H1 (cell line): ENCODE data around the gene GGT5. TPM values are rescaled to one million over a fixed set of nuclear protein-coding genes. Genes with fewer than 3 reads are reported as not detected.

Experiments used
- CTCF ChIA-PET: fragments of 300-600 bp; sonication (Branson Sonifier 250); formaldehyde crosslinking; loops from one replicate; lab custom pipeline; 2021; ENCODE audit not compliant: partially characterized antibody; lab: Charles Lee
- POLR2A ChIA-PET: fragments of 300-600 bp; sonication (Branson Sonifier 250); formaldehyde crosslinking; loops from one replicate; lab custom pipeline; 2021; ENCODE audit warnings: inconsistent platforms; ENCODE audit not compliant: partially characterized antibody; lab: Charles Lee
- DNase-seq, 2 experiments: peaks; one replicate each; pipeline versions ENCODE4 v3.0.0 to v3.0.0-alpha.2; 2010 to 2022; ENCODE audit warnings: low spot score in 2 of 2, low read depth in 1 of 2, mixed read lengths in 1 of 2
- FAIRE-seq: peaks from 2 replicates; lab custom pipeline; 2011; peaks lifted over from hg19 to GRCh38; lab: Jason Lieb, UNC
- H2AFZ ChIP-seq: 2 replicates; pipeline ENCODE4 v1.8.1; 2012; ENCODE audit warnings: low read length, inconsistent platforms
- H2AK5ac ChIP-seq: 2 replicates; pipeline ENCODE4 v1.6.1; 2013; ENCODE audit warnings: low read depth, low read length
- H2BK120ac ChIP-seq: replicated peaks from 2 replicates; pipeline ENCODE3; 2013; ENCODE audit warnings: low read depth, low read length, inconsistent platforms
- H2BK12ac ChIP-seq: 2 replicates; pipeline ENCODE4 v1.6.1; 2013; ENCODE audit warnings: low read depth, low read length
- H2BK15ac ChIP-seq: 2 replicates; pipeline ENCODE4 v1.6.1; 2013; ENCODE audit warnings: low read length
- H2BK20ac ChIP-seq: 2 replicates; pipeline ENCODE4 v1.6.1; 2013; ENCODE audit warnings: low read length
- H2BK5ac ChIP-seq: 2 replicates; pipeline ENCODE4 v1.6.1; 2013; ENCODE audit warnings: low read depth, low read length
- H3K14ac ChIP-seq: 2 replicates; pipeline ENCODE4 v1.6.1; 2013; ENCODE audit warnings: inconsistent platforms; ENCODE audit not compliant: insufficient read length
- H3K18ac ChIP-seq: 2 replicates; pipeline ENCODE4 v1.6.1; 2013; ENCODE audit warnings: low read length; ENCODE audit errors: extremely low read depth
- H3K23ac ChIP-seq: 2 replicates; pipeline ENCODE4 v1.6.1; 2013; ENCODE audit warnings: inconsistent platforms; ENCODE audit not compliant: insufficient read length
- H3K23me2 ChIP-seq: 2 replicates; pipeline ENCODE4 v1.6.1; 2013; ENCODE audit warnings: low read depth, low read length
- H3K27ac ChIP-seq: 2 replicates; pipeline ENCODE4 v1.6.1; 2011; ENCODE audit warnings: low read depth, low read length, inconsistent platforms
- H3K27me3 ChIP-seq, 4 experiments: replicated peaks in 1 of 4; 1 replicate in 1 of 4; 2 replicates in 3 of 4; pipeline versions ENCODE4 v1.6.1 to v1.8.1; 2011 to 2013; ENCODE audit warnings: low read length in 3 of 4, mild to moderate bottlenecking in 3 of 4, inconsistent platforms in 2 of 4, mixed read lengths in 2 of 4, moderate library complexity in 1 of 4; ENCODE audit not compliant: control insufficient read depth in 3 of 4, insufficient read depth in 3 of 4; ENCODE audit errors: extremely low read depth in 1 of 4
- H3K36me3 ChIP-seq, 4 experiments: 2 replicates each; pipeline versions ENCODE4 v1.6.1 to v1.8.1; 2011 to 2013; ENCODE audit warnings: mild to moderate bottlenecking in 4 of 4, low read length in 3 of 4, moderate library complexity in 2 of 4, control low read depth in 1 of 4, inconsistent platforms in 1 of 4; ENCODE audit not compliant: insufficient read depth in 4 of 4, control insufficient read depth in 2 of 4
- H3K4ac ChIP-seq: replicated peaks from 2 replicates; pipeline ENCODE3; 2013; ENCODE audit warnings: low read length, low read depth, mixed read lengths, inconsistent platforms; ENCODE audit not compliant: insufficient read length
- H3K4me1 ChIP-seq, 4 experiments: replicated peaks in 1 of 4; 1 replicate in 1 of 4; 2 replicates in 3 of 4; pipeline versions ENCODE4 v1.6.1 to v1.8.1; 2011 to 2013; ENCODE audit warnings: low read length in 3 of 4, inconsistent platforms in 2 of 4, mixed read lengths in 1 of 4; ENCODE audit not compliant: insufficient read depth in 4 of 4, control insufficient read depth in 3 of 4
- H3K4me2 ChIP-seq, 2 experiments: 2 replicates each; pipeline versions ENCODE4 v1.6.1 to v1.8.1; 2011 to 2013; ENCODE audit warnings: low read depth in 2 of 2, low read length in 2 of 2, control low read depth in 1 of 2, inconsistent platforms in 1 of 2, mild to moderate bottlenecking in 1 of 2; ENCODE audit not compliant: insufficient read depth in 1 of 2
- H3K4me3 ChIP-seq, 4 experiments: fragments of 200-600, 300-600 bp in 1 of 4; sonication (generic), shearing (Covaris generic), sonication (Bioruptor Twin) in 1 of 4; 2 replicates each; pipeline versions ENCODE4 v1.5.1 to v1.8.1; 2011 to 2016; ENCODE audit warnings: low read length in 4 of 4, low read depth in 3 of 4, control low read depth in 2 of 4, inconsistent platforms in 2 of 4, mild to moderate bottlenecking in 2 of 4, mixed read lengths in 1 of 4, moderate library complexity in 1 of 4; ENCODE audit not compliant: insufficient read depth in 2 of 4; ENCODE audit errors: extremely low read depth in 1 of 4
- H3K56ac ChIP-seq: replicated peaks from 2 replicates; pipeline ENCODE3; 2013; ENCODE audit warnings: low read depth, mild to moderate bottlenecking, mixed read lengths, low read length, inconsistent platforms; ENCODE audit not compliant: insufficient read length
- H3K79me1 ChIP-seq: 2 replicates; pipeline ENCODE4 v1.6.1; 2013; ENCODE audit warnings: low read depth, low read length, control low read depth
- H3K79me2 ChIP-seq, 2 experiments: 2 replicates each; pipeline versions ENCODE4 v1.6.1 to v1.8.1; 2012 to 2013; ENCODE audit warnings: low read length in 2 of 2, mild to moderate bottlenecking in 2 of 2, inconsistent platforms in 1 of 2; ENCODE audit not compliant: insufficient read depth in 2 of 2, control insufficient read depth in 1 of 2
- H3K9ac ChIP-seq, 4 experiments: replicated peaks in 1 of 4; 1 replicate in 1 of 4; 2 replicates in 3 of 4; pipeline versions ENCODE4 v1.6.1 to v1.8.1; 2011 to 2013; ENCODE audit warnings: low read depth in 3 of 4, low read length in 3 of 4, control low read depth in 2 of 4, mild to moderate bottlenecking in 2 of 4, moderate library complexity in 2 of 4, inconsistent platforms in 1 of 4; ENCODE audit errors: extremely low read depth in 1 of 4
- H3K9me3 ChIP-seq, 2 experiments: 2 replicates each; pipeline versions ENCODE4 v1.6.1 to v1.8.1; 2012 to 2013; ENCODE audit warnings: mild to moderate bottlenecking in 2 of 2, moderate library complexity in 2 of 2, control low read depth in 1 of 2, inconsistent platforms in 1 of 2, low read depth in 1 of 2, low read length in 1 of 2, mixed read lengths in 1 of 2; ENCODE audit not compliant: insufficient read depth in 2 of 2
- H4K20me1 ChIP-seq, 2 experiments: replicated peaks in 1 of 2; 2 replicates each; pipeline versions ENCODE3 to v1.8.1; 2011 to 2013; ENCODE audit warnings: inconsistent platforms in 2 of 2, low read length in 2 of 2, mild to moderate bottlenecking in 1 of 2; ENCODE audit not compliant: insufficient read depth in 2 of 2, control insufficient read depth in 1 of 2
- H4K5ac ChIP-seq: 2 replicates; pipeline ENCODE4 v1.6.1; 2013; ENCODE audit warnings: low read length, low read depth, mixed read lengths, inconsistent platforms; ENCODE audit not compliant: insufficient read length
- H4K8ac ChIP-seq: 2 replicates; pipeline ENCODE4 v1.8.0; 2013; ENCODE audit warnings: mild to moderate bottlenecking, moderate library complexity, low read length, inconsistent platforms; ENCODE audit not compliant: insufficient read depth; ENCODE audit errors: extremely low read depth
- H4K91ac ChIP-seq: replicated peaks from 2 replicates; pipeline ENCODE3; 2013; ENCODE audit warnings: low read length, mixed read lengths, inconsistent platforms; ENCODE audit not compliant: insufficient read length
- EP300 ChIP-seq, 2 experiments: IDR thresholded peaks; 1 replicate in 1 of 2; 2 replicates in 1 of 2; pipeline ENCODE4 v1.6.1; 2011 to 2012; ENCODE audit warnings: low read depth in 2 of 2, low read length in 2 of 2, mild to moderate bottlenecking in 2 of 2, borderline replicate concordance in 1 of 2, inconsistent platforms in 1 of 2, moderate library complexity in 1 of 2
- RAD21 ChIP-seq, 2 experiments: IDR thresholded peaks in 1 of 2; conservative IDR thresholded peaks in 1 of 2; 2 replicates each; pipeline ENCODE4 v1.6.1; 2011; ENCODE audit warnings: low read depth in 2 of 2, low read length in 2 of 2, improper control_type of control experiment in 1 of 2, inconsistent platforms in 1 of 2, mild to moderate bottlenecking in 1 of 2, moderate library complexity in 1 of 2
- RBBP5 ChIP-seq: IDR thresholded peaks from 2 replicates; pipeline ENCODE4 v1.7.1; 2012; ENCODE audit warnings: low read depth, mild to moderate bottlenecking, inconsistent platforms, low read length, moderate library complexity, borderline replicate concordance
- WGBS, 2 experiments: shearing (Covaris generic) in 1 of 2; methylation state at CpG; one replicate each; pipeline versions ENCODE4 v1.1.6 to v1.1.7; 2013 to 2015; ENCODE audit warnings: low lambda C conversion rate in 2 of 2, mixed read lengths in 2 of 2, inconsistent platforms in 1 of 2, low coverage in 1 of 2, missing lambda C conversion rate in 1 of 2; ENCODE audit not compliant: insufficient replicate concordance in 2 of 2, insufficient coverage in 1 of 2, insufficient read length in 1 of 2; ENCODE audit errors: extremely low coverage in 1 of 2, missing lambda C conversion rate in 1 of 2; 5-methylcytosine and 5-hydroxymethylcytosine counted together
- polyA plus RNA-seq, 7 experiments: library from polyadenylated mRNA; depleted of rRNA in 3 of 7; stranded (reverse) in 5 of 7; unstranded in 2 of 7; fragments of >200 nt in 5 of 7; fragments of 200-250 nt in 2 of 7; gene quantifications; 1 replicate in 5 of 7; 2 replicates in 1 of 7; 4 replicates in 1 of 7; pipeline versions ENCODE4 v1.2.1 to v1.2.3, GENCODE V29; 2011 to 2013; ENCODE audit warnings: missing spikeins in 2 of 7, mixed read lengths in 2 of 7
- total RNA-seq: library from RNA; stranded (reverse); fragmentation: NEBNext Ultra II Directional; extraction: Animal tissue kit (Norgen Biotek cat#: 25700); gene quantifications from 2 replicates; pipeline ENCODE4 v1.2.1, GENCODE V29; 2021

Gene GGT5
- total and polyA plus RNA-seq, 2 of the 8 experiments (the other 6 are each of a cell fraction or from before 2014, with no cell fraction given): 0.05 TPM; not detected in 1

DNA sequence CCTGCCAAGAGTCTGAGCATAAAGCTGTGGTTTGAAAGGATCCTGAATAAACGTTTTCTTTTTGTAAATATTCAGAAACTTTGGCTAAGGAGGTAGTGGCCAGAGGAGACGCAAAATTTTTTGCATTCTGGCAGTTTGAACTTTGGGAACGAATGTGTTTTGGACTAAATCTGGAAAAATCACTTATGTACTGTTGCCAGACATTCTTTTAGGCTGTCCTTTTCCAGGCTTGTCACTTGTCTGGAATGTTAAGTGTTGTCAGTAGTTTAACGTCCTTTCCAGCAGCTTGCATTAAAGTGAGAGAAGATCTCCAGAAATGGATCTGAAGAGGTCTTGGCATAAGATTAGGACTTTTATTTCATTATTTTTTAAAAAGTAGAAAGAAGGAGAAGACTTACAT is 44.2 kb upstream of the GGT5 start:
- no peak overlapping the region for H2BK15ac ChIP-seq
- ChIA-PET POLR2A (interaction anchor here (0.6 kb wide), 1 partner anchor 432 kb away, joined by 3 read pairs; no protein-coding TSS in a partner anchor), CTCF (interaction anchor here (0.6 to 1.0 kb wide), 3 partner anchors 17 to 233 kb away, joined by 3 to 4 read pairs (median 4); no protein-coding TSS in a partner anchor)
- H2BK20ac ChIP-seq: no peak overlapping the region
- no peak overlapping the region for H3K4me2 ChIP-seq
- H3K23ac ChIP-seq: no peak overlapping the region
- H2AFZ ChIP-seq: no peak overlapping the region
- H2BK120ac ChIP-seq: no peak overlapping the region
- H3K18ac ChIP-seq: no peak overlapping the region
- no peaks in the 10 kb centered on the region for H3K23me2 ChIP-seq
- no peak overlapping the region for H4K91ac ChIP-seq
- peaks cover 0 to 67% of the 10 kb centered on the region in 2 experiments; a peak in 3 of 4 replicates for H3K79me2 ChIP-seq
- H3K9me3 ChIP-seq: no peaks in the 10 kb centered on the region
- no peak overlapping the region for H3K9ac ChIP-seq
- no peaks in the 10 kb centered on the region for H3K36me3 ChIP-seq
- H3K27me3 ChIP-seq: no peaks in the 10 kb centered on the region
- no peak overlapping the region for H3K56ac ChIP-seq
- no peak overlapping the region for H4K5ac ChIP-seq
- WGBS, 2 experiments: 82% methylated on average over 4 of the region's 4 CpGs; no CpG with 5 or more reads in 1 of the 2 experiments
- peaks cover 6 to 13% of the 10 kb centered on the region in 2 experiments for H4K20me1 ChIP-seq
- peaks cover 0 to 3% (median 1%) of the 10 kb centered on the region in 4 experiments; a peak in 3 of 7 replicates for H3K4me1 ChIP-seq
- H3K4ac ChIP-seq: no peak overlapping the region
- no peak overlapping the region for H3K4me3 ChIP-seq
- H2AK5ac ChIP-seq: no peak overlapping the region
- no peak overlapping the region for H3K14ac ChIP-seq
- no peak for FAIRE-seq
- H3K27ac ChIP-seq: no peak overlapping the region
- peaks cover 9% of the 10 kb centered on the region for H3K79me1 ChIP-seq
- no peak overlapping the region for H4K8ac ChIP-seq
- H2BK5ac ChIP-seq: no peak overlapping the region
- H2BK12ac ChIP-seq: no peak overlapping the region
- DNase-seq: no peak
- TF ChIP-seq RAD21 (IDR thresholded peaks at IDR 0.05 in 1 of 2, conservative IDR thresholded peaks at IDR 0.05 in 1 of 2; ENCODE audit: low read depth in 2 of 2, low read length in 2 of 2) (no peak), RBBP5 (no peak), EP300 (IDR thresholded peaks at IDR 0.05; ENCODE audit: borderline replicate concordance in 1 of 2, low read depth in 2 of 2, low read length in 2 of 2) (no peak)
